Suppressor macrophage treated with lipopolysaccharide for 1 hour (primary cell): Measurements from ENCODE around the gene KAZALD1.

Source experiments
- DNase-seq, 3 donors: peaks; one replicate each; pipeline ENCODE4 v3.0.0-alpha.2; 2020 to 2022

The KAZALD1 gene

DNA sequence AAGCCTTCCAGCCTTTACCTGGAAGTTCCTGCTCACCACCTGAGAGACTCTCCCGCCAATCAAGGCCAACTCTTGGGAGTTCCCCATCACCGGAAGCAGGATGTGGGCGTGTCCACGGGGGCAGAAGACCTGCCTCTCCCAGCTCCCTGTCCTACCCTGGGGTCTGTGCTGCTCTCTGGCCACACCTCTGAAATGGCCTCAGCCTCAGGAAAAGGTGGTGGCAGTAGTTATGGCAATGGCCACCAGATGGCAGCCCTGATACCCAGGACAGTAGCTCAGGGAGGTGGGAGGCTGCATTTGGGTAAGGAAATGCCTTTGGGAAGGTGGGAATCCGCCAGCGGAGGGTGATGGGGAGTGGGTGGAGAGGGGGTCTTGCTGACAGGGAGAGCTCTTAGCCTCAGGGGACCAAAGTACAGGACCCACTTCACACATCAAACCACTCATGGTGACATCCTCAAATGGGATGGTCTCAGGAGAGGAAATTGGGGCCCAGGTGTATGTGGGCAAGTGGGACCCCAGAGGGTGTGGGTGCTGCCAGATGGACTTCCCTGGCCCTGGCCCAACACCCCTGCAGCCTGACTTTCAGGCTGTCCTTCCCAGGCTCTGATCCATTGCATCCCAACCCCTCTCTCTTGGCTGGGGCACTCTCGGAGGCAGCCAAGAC is 33.9 kb downstream of the KAZALD1 start:
- peak; percentile 74 to 83 (median 80) for DNase-seq

GRCh38 chr10:101096378-101096777 is 34.6 kb downstream of the KAZALD1 start:
- DNase-seq, result no peak

DNA sequence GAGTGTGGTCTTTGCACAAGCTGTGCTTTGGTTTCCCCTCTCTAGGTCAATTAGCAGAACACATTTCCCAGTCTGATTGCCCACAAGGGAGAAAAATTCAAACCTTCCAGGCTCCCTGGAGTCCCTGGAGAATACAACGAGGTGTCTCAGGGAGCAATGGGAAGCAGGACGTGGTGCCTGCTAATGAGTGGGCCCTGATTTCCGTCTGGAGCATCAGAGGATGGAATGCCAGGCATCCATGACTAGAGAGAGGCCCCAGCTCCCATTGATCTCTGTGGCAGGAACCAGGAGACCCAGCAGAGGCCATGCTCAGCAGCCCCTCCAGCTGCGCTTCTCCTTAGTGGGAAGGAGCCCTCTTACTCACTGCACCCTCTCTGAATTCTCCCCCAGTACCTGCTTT is 36.1 kb downstream of the KAZALD1 start:
- DNase-seq, result no peak

GRCh38 chr10:101099901-101100300 is 38.1 kb downstream of the KAZALD1 start:
- DNase-seq, result no peak

DNA sequence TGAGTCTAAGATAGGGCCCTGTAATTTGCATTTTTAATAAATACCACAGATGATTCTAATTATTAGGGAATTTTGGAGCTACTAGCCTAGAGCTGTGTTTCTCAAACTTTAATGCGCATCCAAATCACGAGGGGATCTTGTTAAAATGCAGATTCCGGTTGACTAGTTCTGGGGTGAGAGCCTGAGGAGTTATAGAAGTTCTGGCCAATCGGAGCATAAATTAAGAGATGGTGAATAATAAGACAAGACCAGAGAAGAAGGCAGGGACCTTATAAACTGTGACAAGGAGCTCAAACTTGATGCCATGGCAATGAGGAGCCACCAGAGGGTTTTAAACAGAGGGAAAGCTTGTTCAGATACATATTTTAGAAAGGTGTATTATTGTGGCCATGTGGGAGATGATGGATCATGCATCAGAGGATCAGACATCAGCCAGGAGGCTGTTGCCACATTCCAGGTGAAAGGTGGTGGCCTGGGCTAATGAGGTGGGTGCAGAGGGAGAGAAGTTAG is 39.6 kb downstream of the KAZALD1 start:
- DNase-seq, result no peak

- DNase-seq, result no peak
These were observed 41.6 kb downstream of the KAZALD1 start for GRCh38 chr10:101103430-101103829.

DNA sequence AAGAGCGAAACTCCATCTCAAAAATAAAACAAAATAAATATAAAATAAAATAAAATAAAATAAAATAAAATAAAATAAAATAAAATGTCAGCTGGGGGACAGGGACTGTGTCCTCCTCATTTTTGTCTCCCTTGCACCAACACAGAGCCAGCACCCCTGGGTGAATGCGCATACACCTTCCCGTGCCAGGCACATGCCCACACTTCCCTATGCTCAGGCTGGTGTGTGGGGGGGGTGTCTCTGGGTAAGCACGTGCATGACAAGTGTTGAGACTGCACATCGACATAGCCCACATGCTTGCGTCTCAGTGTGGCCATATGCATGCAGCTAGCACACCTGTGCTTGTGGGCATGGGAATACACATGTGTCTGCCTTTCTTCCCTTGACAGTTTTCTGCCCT is 44.6 kb downstream of the KAZALD1 start:
- DNase-seq, result no peak

- no peak for DNase-seq
These were observed 46.0 kb downstream of the KAZALD1 start for GRCh38 chr10:101107771-101108170.

GRCh38 chr10:101110856-101111523 is 49.2 kb downstream of the KAZALD1 start:
- DNase-seq, result no peak

GRCh38 chr10:101111547-101111946 is 49.8 kb downstream of the KAZALD1 start:
- DNase-seq, result no peak

GRCh38 chr10:101112799-101113594 is 51.2 kb downstream of the KAZALD1 start:
- no peak for DNase-seq

GRCh38 chr10:101113890-101114403 is 52.2 kb downstream of the KAZALD1 start:
- no peak for DNase-seq

DNA sequence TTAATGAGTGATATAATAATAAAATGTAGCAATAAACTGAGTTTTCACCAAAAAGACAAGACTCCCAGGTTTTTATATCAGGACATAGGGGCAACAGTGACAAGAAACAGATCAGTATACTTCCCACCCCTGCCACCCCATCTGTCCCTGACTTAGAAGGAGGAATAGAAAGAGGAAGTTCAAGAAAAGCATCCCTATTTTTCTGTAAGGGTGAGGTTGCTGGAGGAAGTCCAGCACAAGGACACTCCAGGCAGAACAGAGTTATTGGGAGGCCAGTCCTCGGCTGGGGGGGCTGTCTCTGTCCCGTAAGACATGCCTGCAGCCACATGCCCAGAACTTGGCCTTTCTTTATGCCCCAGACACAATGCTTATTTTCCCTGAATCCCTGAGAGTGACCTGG is 52.9 kb downstream of the KAZALD1 start:
- DNase-seq, result peak; percentile 50 to 59 (median 57)
